ENCODE measurements around the gene ACO2. TPM values are rescaled to one million over a fixed set of nuclear protein-coding genes. Genes with fewer than 3 reads are reported as not detected.
A peak's percentile ranks its signal among the peaks of the same experiment; 100 is the strongest.

The ACO2 gene
- total RNA-seq, 1 experiment from 2014 or later, result 66.6 TPM

GRCh38 chr22:41511521-41511968, 42.6 kb downstream of the ACO2 start:
- Histone ChIP-seq H3K4me2 (ENCODE audit: insufficient read depth, insufficient read length, low read length) (no peak overlapping the region), H4K5ac (ENCODE audit: insufficient read length, low read depth, low read length) (no peak overlapping the region), H2AK5ac (ENCODE audit: insufficient read length, low read length) (no peak overlapping the region), H4K20me1 (ENCODE audit: control insufficient read depth, insufficient read depth, insufficient read length) (no peaks in the 10 kb centered on the region), H3K27me3 (ENCODE audit: insufficient read depth, low read length) (no peaks in the 10 kb centered on the region), H2BK20ac (ENCODE audit: low read depth, low read length, poor library complexity, severe bottlenecking) (no peak overlapping the region), H3K18ac (ENCODE audit: insufficient read length, low read depth, low read length) (no peak overlapping the region), H3K23ac (ENCODE audit: insufficient read length, low read depth, low read length) (no peak overlapping the region), H3K79me2 (ENCODE audit: insufficient read depth, low read length) (no peaks in the 10 kb centered on the region), H3K79me1 (ENCODE audit: insufficient read depth, low read depth, low read length, poor library complexity, severe bottlenecking) (no peaks in the 10 kb centered on the region), H2BK15ac (ENCODE audit: low read depth, low read length) (no peak overlapping the region), H3K27ac (ENCODE audit: insufficient read length, low read depth, low read length) (no peak overlapping the region), H3K4me1 (ENCODE audit: insufficient read depth, low read length) (peaks cover 5% of the 10 kb centered on the region; the same call in 1 of the 2 replicates), H3K4ac (ENCODE audit: low read depth, low read length) (no peak overlapping the region), H3K56ac (ENCODE audit: insufficient read length, low read depth, low read length) (no peak overlapping the region), H3K14ac (ENCODE audit: insufficient read depth, low read length) (no peak overlapping the region), H2AFZ (ENCODE audit: low read length) (no peak overlapping the region), H2BK5ac (ENCODE audit: insufficient read length, low read length) (no peak overlapping the region), H4K91ac (ENCODE audit: insufficient read length, low read depth, low read length) (no peak overlapping the region), H2BK120ac (ENCODE audit: low read depth, low read length, poor library complexity, severe bottlenecking) (no peak overlapping the region), H3K23me2 (ENCODE audit: insufficient read length, low read depth, low read length, poor library complexity, severe bottlenecking) (no peaks in the 10 kb centered on the region), H3K9me3 (ENCODE audit: control insufficient read depth, low read depth, low read length) (no peaks in the 10 kb centered on the region), H2BK12ac (ENCODE audit: insufficient read length, low read depth, low read length) (no peak overlapping the region), H3T11ph (ENCODE audit: low read length) (no peak overlapping the region), H3K9ac (ENCODE audit: extremely low read depth, insufficient read length, low read length) (no peak overlapping the region), H4K8ac (replicated peaks; ENCODE audit: insufficient read length, low read depth, low read length) (no peak overlapping the region)
- peaks cover 19 to 24% of the 10 kb centered on the region in 2 experiments for H3K4me1 Mint-ChIP-seq
- DNase-seq, result no peak
- no peaks in the 10 kb centered on the region for H3K9me3 Mint-ChIP-seq
- WGBS (ENCODE audit: extremely low coverage, insufficient read length, low lambda C conversion rate), result no CpG with 5 or more reads among the region's 2 CpGs
- peaks cover 33 to 55% (median 54%) of the 10 kb centered on the region in 3 experiments; a peak in 6 of 7 replicates for H3K36me3 Mint-ChIP-seq (ENCODE audit: insufficient read depth in 1 of 3, low read depth in 3 of 3)
- TF ChIP-seq, protein P1, sequence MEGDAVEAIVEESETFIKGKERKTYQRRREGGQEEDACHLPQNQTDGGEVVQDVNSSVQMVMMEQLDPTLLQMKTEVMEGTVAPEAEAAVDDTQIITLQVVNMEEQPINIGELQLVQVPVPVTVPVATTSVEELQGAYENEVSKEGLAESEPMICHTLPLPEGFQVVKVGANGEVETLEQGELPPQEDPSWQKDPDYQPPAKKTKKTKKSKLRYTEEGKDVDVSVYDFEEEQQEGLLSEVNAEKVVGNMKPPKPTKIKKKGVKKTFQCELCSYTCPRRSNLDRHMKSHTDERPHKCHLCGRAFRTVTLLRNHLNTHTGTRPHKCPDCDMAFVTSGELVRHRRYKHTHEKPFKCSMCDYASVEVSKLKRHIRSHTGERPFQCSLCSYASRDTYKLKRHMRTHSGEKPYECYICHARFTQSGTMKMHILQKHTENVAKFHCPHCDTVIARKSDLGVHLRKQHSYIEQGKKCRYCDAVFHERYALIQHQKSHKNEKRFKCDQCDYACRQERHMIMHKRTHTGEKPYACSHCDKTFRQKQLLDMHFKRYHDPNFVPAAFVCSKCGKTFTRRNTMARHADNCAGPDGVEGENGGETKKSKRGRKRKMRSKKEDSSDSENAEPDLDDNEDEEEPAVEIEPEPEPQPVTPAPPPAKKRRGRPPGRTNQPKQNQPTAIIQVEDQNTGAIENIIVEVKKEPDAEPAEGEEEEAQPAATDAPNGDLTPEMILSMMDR (conservative IDR thresholded peaks at IDR 0.05), result no peak
- no peak overlapping the region for H3K4me3 Mint-ChIP-seq
- H3K27ac Mint-ChIP-seq, result peak overlapping the region in 2 of 3 experiments; percentile 53 to 74; a peak in 3 of 7 replicates
- H3K27me3 Mint-ChIP-seq (ENCODE audit: low read depth), result no peaks in the 10 kb centered on the region

Measured in H9 (cell line).